ENCODE results near the gene STAU1. TPM values are rescaled to one million over a fixed set of nuclear protein-coding genes. Genes with fewer than 3 reads are reported as not detected.

The STAU1 gene
- total and polyA plus RNA-seq, 5 donors from 2014 or later = 29.6 to 67.6 (median 39.1) TPM

- Histone ChIP-seq H3K27me3 (ENCODE audit: control insufficient read depth, insufficient read depth, low read length) (no peaks in the 10 kb centered on the region), H3K9me3 (ENCODE audit: control insufficient read depth in 2 of 2, low read length in 2 of 2) (no peaks in the 10 kb centered on the region), H3K4me3 (ENCODE audit: low read depth, low read length) (peak overlapping the region; percentile 46), H3K36me3 (ENCODE audit: control insufficient read depth, insufficient read depth, low read length) (peaks cover 9% of the 10 kb centered on the region), H3K4me1 (ENCODE audit: control insufficient read depth, insufficient read depth, low read length, poor library complexity, severe bottlenecking) (peaks cover 23% of the 10 kb centered on the region), H3K27ac (ENCODE audit: insufficient read depth, low read length, poor library complexity, severe bottlenecking) (no peak overlapping the region)
- Mint-ChIP-seq H3K36me3 (peaks cover 13% of the 10 kb centered on the region), H3K9me3 (peaks cover 0 to 2% (median 0%) of the 10 kb centered on the region in 7 donors), H3K27me3 (peaks cover 17% of the 10 kb centered on the region), H3K27ac (peak overlapping the region in 2 of 3 donors; percentile 86 to 92), H3K4me3 (peak overlapping the region; percentile 3 to 71 (median 58)), H3K4me1 (peaks cover 14 to 40% (median 24%) of the 10 kb centered on the region in 4 donors)
- peak; percentile 83 to 90 (median 83) for DNase-seq
- peak; percentile 35 to 45 for ATAC-seq (ENCODE audit: low read depth in 2 of 2)
These were observed 29.0 kb upstream of the STAU1 start for GRCh38 chr20:49216991-49217578.

GRCh38 chr20:49215232-49215631 lies 27.1 kb upstream of the STAU1 start:
- ATAC-seq (ENCODE audit: low read depth in 2 of 2) (no peak), DNase-seq (no peak)
- Mint-ChIP-seq H3K27ac (no peak overlapping the region), H3K27me3 (peaks cover 17% of the 10 kb centered on the region), H3K36me3 (peaks cover 7% of the 10 kb centered on the region), H3K4me3 (no peak overlapping the region), H3K4me1 (peaks cover 11 to 22% (median 22%) of the 10 kb centered on the region in 4 donors), H3K9me3 (peaks cover 0 to 6% (median 0%) of the 10 kb centered on the region in 7 donors)
- Histone ChIP-seq H3K4me3 (ENCODE audit: low read depth, low read length) (no peak overlapping the region), H3K4me1 (ENCODE audit: control insufficient read depth, insufficient read depth, low read length, poor library complexity, severe bottlenecking) (peaks cover 19% of the 10 kb centered on the region), H3K9me3 (ENCODE audit: control insufficient read depth in 2 of 2, low read length in 2 of 2) (peaks cover 0 to 1% of the 10 kb centered on the region in 2 experiments), H3K36me3 (ENCODE audit: control insufficient read depth, insufficient read depth, low read length) (no peaks in the 10 kb centered on the region), H3K27ac (ENCODE audit: insufficient read depth, low read length, poor library complexity, severe bottlenecking) (no peak overlapping the region), H3K27me3 (ENCODE audit: control insufficient read depth, insufficient read depth, low read length) (no peaks in the 10 kb centered on the region)

DNA sequence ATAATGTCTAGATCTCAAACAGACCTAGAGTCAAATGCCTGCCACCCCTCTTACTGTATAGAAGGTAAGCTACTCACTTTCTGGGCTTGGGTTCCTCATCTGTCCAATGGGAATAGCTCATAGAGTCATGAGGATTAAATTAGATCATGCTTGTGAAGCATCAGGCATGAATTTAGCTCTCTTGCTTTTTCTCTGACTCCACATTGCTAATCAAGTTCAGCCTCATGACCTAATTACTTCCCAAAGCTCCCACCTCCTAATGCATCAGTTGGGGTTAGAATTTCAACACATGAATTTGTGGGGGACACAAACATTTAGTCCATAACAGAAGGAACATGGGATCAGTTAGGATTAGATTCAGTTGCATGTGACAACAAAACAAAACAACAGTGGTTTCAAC lies 26.4 kb upstream of the STAU1 start:
- no peak overlapping the region for H3K27ac Mint-ChIP-seq
- Histone ChIP-seq H3K36me3 (ENCODE audit: control insufficient read depth, insufficient read depth, low read length) (no peaks in the 10 kb centered on the region), H3K27me3 (ENCODE audit: control insufficient read depth, insufficient read depth, low read length) (no peaks in the 10 kb centered on the region), H3K9me3 (ENCODE audit: control insufficient read depth in 2 of 2, low read length in 2 of 2) (peaks cover 0 to 3% of the 10 kb centered on the region in 2 experiments), H3K4me3 (ENCODE audit: low read depth, low read length) (no peak overlapping the region), H3K4me1 (ENCODE audit: control insufficient read depth, insufficient read depth, low read length, poor library complexity, severe bottlenecking) (peaks cover 12% of the 10 kb centered on the region), H3K27ac (ENCODE audit: insufficient read depth, low read length, poor library complexity, severe bottlenecking) (no peak overlapping the region)
- H3K9me3 Mint-ChIP-seq = peaks cover 0 to 6% (median 3%) of the 10 kb centered on the region in 7 donors
- ATAC-seq (ENCODE audit: low read depth in 2 of 2) = no peak
- H3K4me1 Mint-ChIP-seq = peaks cover 5 to 16% (median 15%) of the 10 kb centered on the region in 4 donors
- H3K27me3 Mint-ChIP-seq = peaks cover 17% of the 10 kb centered on the region
- DNase-seq = no peak
- H3K4me3 Mint-ChIP-seq = no peak overlapping the region
- peaks cover 5% of the 10 kb centered on the region for H3K36me3 Mint-ChIP-seq

GRCh38 chr20:49210757-49211110 lies 22.6 kb upstream of the STAU1 start:
- Mint-ChIP-seq H3K27ac (no peak overlapping the region), H3K4me1 (peaks cover 0 to 3% (median 0%) of the 10 kb centered on the region in 4 donors), H3K4me3 (no peak overlapping the region), H3K9me3 (peaks cover 0 to 6% (median 3%) of the 10 kb centered on the region in 7 donors), H3K27me3 (peaks cover 11% of the 10 kb centered on the region), H3K36me3 (peaks cover 5% of the 10 kb centered on the region)
- DNase-seq = no peak
- Histone ChIP-seq H3K27ac (ENCODE audit: insufficient read depth, low read length, poor library complexity, severe bottlenecking) (no peak overlapping the region), H3K27me3 (ENCODE audit: control insufficient read depth, insufficient read depth, low read length) (no peaks in the 10 kb centered on the region), H3K4me3 (ENCODE audit: low read depth, low read length) (no peak overlapping the region), H3K4me1 (ENCODE audit: control insufficient read depth, insufficient read depth, low read length, poor library complexity, severe bottlenecking) (no peaks in the 10 kb centered on the region), H3K9me3 (ENCODE audit: control insufficient read depth in 2 of 2, low read length in 2 of 2) (peaks cover 0 to 3% of the 10 kb centered on the region in 2 experiments), H3K36me3 (ENCODE audit: control insufficient read depth, insufficient read depth, low read length) (no peaks in the 10 kb centered on the region)
- no peak for ATAC-seq (ENCODE audit: low read depth in 2 of 2)

- ATAC-seq (ENCODE audit: low read depth in 2 of 2) = no peak
- Histone ChIP-seq H3K9me3 (ENCODE audit: control insufficient read depth in 2 of 2, low read length in 2 of 2) (peaks cover 0 to 3% of the 10 kb centered on the region in 2 experiments), H3K27me3 (ENCODE audit: control insufficient read depth, insufficient read depth, low read length) (no peaks in the 10 kb centered on the region), H3K4me3 (ENCODE audit: low read depth, low read length) (no peak overlapping the region), H3K36me3 (ENCODE audit: control insufficient read depth, insufficient read depth, low read length) (no peaks in the 10 kb centered on the region), H3K4me1 (ENCODE audit: control insufficient read depth, insufficient read depth, low read length, poor library complexity, severe bottlenecking) (no peaks in the 10 kb centered on the region), H3K27ac (ENCODE audit: insufficient read depth, low read length, poor library complexity, severe bottlenecking) (no peak overlapping the region)
- DNase-seq = no peak
- peaks cover 6% of the 10 kb centered on the region for H3K27me3 Mint-ChIP-seq
- peaks cover 5% of the 10 kb centered on the region for H3K36me3 Mint-ChIP-seq
- H3K9me3 Mint-ChIP-seq = peaks cover 0 to 6% (median 3%) of the 10 kb centered on the region in 7 donors
- H3K4me1 Mint-ChIP-seq = peaks cover 0 to 3% (median 0%) of the 10 kb centered on the region in 4 donors
- no peak overlapping the region for H3K27ac Mint-ChIP-seq
- H3K4me3 Mint-ChIP-seq = no peak overlapping the region
These were observed 22.1 kb upstream of the STAU1 start for GRCh38 chr20:49210101-49210756.

DNA sequence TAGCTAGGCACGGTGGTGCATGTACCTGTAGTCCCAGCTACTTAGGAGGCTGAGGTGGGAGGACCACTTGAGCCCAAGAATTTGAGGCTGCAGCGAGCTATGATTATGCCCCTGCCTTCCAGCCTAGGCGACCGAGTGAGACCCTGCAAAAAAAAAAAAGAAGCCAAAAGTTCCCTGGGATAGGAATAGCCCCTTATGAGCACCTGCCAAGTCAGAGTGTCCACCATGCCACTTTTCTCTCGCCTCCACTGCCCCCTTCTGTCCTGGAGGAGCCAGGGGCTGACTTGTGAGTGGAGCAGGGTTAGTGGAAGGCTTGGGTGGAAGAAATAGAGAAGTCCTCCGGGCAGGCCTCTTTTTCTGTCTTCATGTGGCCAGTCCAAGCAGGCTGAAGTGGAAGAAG lies 18.9 kb upstream of the STAU1 start:
- peaks cover 0 to 6% (median 3%) of the 10 kb centered on the region in 7 donors for H3K9me3 Mint-ChIP-seq
- H3K9me3 ChIP-seq (ENCODE audit: control insufficient read depth in 2 of 2, low read length in 2 of 2) = peaks cover 0 to 3% of the 10 kb centered on the region in 2 experiments
- H3K27ac Mint-ChIP-seq = no peak overlapping the region
- peaks cover 5% of the 10 kb centered on the region for H3K36me3 Mint-ChIP-seq
- ATAC-seq (ENCODE audit: low read depth in 2 of 2) (no peak), DNase-seq (peak in 1 of 3 donors; percentile 18)
- peaks cover 0 to 3% (median 0%) of the 10 kb centered on the region in 4 donors for H3K4me1 Mint-ChIP-seq
- no peak overlapping the region for H3K4me3 Mint-ChIP-seq
- H3K4me1 ChIP-seq (ENCODE audit: control insufficient read depth, insufficient read depth, low read length, poor library complexity, severe bottlenecking) = no peaks in the 10 kb centered on the region
- H3K36me3 ChIP-seq (ENCODE audit: control insufficient read depth, insufficient read depth, low read length) = no peaks in the 10 kb centered on the region
- no peak overlapping the region for H3K27ac ChIP-seq (ENCODE audit: insufficient read depth, low read length, poor library complexity, severe bottlenecking)
- H3K27me3 ChIP-seq (ENCODE audit: control insufficient read depth, insufficient read depth, low read length) = no peaks in the 10 kb centered on the region
- H3K4me3 ChIP-seq (ENCODE audit: low read depth, low read length) = no peak overlapping the region
- H3K27me3 Mint-ChIP-seq = peaks cover 13% of the 10 kb centered on the region

DNA sequence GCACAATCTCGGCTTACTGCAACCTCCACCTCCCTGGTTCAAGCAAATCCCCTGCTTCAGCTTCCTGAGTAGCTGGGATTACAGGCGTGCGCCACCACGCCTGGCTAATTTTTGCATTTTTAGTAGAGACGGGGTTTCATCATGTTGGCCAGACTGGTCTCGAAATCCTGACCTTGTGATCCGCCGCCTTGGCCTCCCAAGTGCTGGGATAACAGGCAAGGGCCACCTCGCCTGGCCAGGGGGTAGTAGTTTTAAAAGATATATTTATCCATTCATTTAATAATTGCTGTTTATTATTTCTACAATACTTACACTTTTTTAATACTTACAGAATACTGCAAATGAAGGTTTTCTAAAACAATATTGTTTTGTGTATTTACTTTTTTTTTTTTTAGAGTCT lies 15.6 kb upstream of the STAU1 start:
- DNase-seq = no peak
- Histone ChIP-seq H3K4me1 (ENCODE audit: control insufficient read depth, insufficient read depth, low read length, poor library complexity, severe bottlenecking) (no peaks in the 10 kb centered on the region), H3K27me3 (ENCODE audit: control insufficient read depth, insufficient read depth, low read length) (no peaks in the 10 kb centered on the region), H3K4me3 (ENCODE audit: low read depth, low read length) (no peak overlapping the region), H3K36me3 (ENCODE audit: control insufficient read depth, insufficient read depth, low read length) (no peaks in the 10 kb centered on the region), H3K9me3 (ENCODE audit: control insufficient read depth in 2 of 2, low read length in 2 of 2) (no peaks in the 10 kb centered on the region), H3K27ac (ENCODE audit: insufficient read depth, low read length, poor library complexity, severe bottlenecking) (no peak overlapping the region)
- H3K36me3 Mint-ChIP-seq = no peaks in the 10 kb centered on the region
- peaks cover 0 to 2% (median 0%) of the 10 kb centered on the region in 7 donors for H3K9me3 Mint-ChIP-seq
- H3K27me3 Mint-ChIP-seq = peaks cover 9% of the 10 kb centered on the region
- no peak overlapping the region for H3K4me3 Mint-ChIP-seq
- no peak for ATAC-seq (ENCODE audit: low read depth in 2 of 2)
- no peaks in the 10 kb centered on the region for H3K4me1 Mint-ChIP-seq
- no peak overlapping the region for H3K27ac Mint-ChIP-seq

Measured in CD4-positive, CD25-positive, alpha-beta regulatory T cell (primary cell).